Omental fat pad (tissue), 4 donors: Measurements from ENCODE around the gene SINHCAF. TPM values are rescaled to one million over a fixed set of nuclear protein-coding genes. Genes with fewer than 3 reads are reported as not detected.
"Not testable (repeated sequence)": the region's sequence is repeated elsewhere in the genome, so short reads cannot be mapped to it uniquely, and the experiment has no call there.

Source experiments
- ATAC-seq: fragments of 150-250 bp; one replicate; pipeline ENCODE4 v1.9.1; 2016; ENCODE audit warnings: mild to moderate bottlenecking, moderate library complexity; ENCODE audit not compliant: low FRiP score
- DNase-seq: peaks from one replicate; pipeline ENCODE4 v3.0.0-alpha.2; 2019; ENCODE audit warnings: low spot score
- total RNA-seq, 4 donors: library from RNA; depleted of rRNA; stranded (reverse); fragments of >200 nt; gene quantifications; one replicate each; pipeline ENCODE4 v1.1.0, GENCODE V29; 2016
- TF ChIP-seq, protein P1 (sequence below), 3 donors: fragments of 450-650 bp; IDR thresholded peaks; one replicate each; pipeline ENCODE4 v1.5.1; 2016 to 2017; ENCODE audit warnings: antibody characterized with exemption in 3 of 3, mild to moderate bottlenecking in 3 of 3, moderate library complexity in 2 of 3

SINHCAF gene
- total RNA-seq, 4 donors from 2014 or later = 15.8 to 62.7 (median 25.6) TPM

DNA sequence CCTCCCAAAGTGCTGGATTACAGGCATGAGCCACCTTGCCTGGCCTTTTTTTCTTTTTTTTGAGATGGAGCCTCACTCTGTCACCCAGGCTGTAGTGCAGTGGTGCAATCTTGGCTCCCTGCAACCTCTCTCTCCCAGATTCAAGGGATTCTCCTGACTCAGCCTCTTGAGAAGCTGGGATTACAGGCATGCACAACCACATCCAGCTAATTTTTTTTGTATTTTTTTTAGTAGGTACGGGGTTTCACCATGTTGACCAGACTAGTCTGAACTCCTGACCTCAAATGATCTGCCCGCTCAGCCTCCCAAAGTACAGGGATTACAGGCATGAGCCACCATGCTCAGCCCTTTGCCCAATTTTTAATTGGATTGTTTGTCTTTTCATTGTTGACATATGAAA is 58.0 kb downstream of the SINHCAF start:
- ATAC-seq = no peak
- TF ChIP-seq, protein P1, sequence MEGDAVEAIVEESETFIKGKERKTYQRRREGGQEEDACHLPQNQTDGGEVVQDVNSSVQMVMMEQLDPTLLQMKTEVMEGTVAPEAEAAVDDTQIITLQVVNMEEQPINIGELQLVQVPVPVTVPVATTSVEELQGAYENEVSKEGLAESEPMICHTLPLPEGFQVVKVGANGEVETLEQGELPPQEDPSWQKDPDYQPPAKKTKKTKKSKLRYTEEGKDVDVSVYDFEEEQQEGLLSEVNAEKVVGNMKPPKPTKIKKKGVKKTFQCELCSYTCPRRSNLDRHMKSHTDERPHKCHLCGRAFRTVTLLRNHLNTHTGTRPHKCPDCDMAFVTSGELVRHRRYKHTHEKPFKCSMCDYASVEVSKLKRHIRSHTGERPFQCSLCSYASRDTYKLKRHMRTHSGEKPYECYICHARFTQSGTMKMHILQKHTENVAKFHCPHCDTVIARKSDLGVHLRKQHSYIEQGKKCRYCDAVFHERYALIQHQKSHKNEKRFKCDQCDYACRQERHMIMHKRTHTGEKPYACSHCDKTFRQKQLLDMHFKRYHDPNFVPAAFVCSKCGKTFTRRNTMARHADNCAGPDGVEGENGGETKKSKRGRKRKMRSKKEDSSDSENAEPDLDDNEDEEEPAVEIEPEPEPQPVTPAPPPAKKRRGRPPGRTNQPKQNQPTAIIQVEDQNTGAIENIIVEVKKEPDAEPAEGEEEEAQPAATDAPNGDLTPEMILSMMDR (IDR thresholded peaks at IDR 0.05) = no peak
- DNase-seq = no peak

DNA sequence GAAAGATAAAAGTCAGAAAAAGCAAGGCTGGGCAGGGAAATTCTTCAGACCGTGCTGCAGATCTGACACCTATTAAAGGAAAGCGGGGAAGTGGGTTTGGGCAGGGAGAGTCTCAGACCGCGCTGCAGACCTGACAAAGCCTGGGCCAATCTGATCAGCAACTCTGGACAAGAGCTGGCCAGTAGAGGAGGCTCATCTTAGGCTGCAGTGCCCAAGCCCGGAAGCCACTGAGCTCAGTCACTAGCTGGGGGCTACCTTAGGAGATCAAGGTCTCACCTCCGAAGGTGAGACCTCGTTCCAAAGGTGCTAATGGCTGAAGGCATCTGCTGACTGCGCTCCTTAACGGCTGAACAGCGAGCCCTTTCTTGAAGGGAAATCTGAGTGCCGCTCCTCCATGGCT is 60.2 kb downstream of the SINHCAF start:
- TF ChIP-seq, protein P1 (IDR thresholded peaks at IDR 0.05) = no peak
- DNase-seq (no peak), ATAC-seq (no peak)

- ATAC-seq (no peak), DNase-seq (no peak)
- TF ChIP-seq, protein P1 (IDR thresholded peaks at IDR 0.05) = no peak
Observed at GRCh38 chr12:31263661-31264060, 62.3 kb downstream of the SINHCAF start.

DNA sequence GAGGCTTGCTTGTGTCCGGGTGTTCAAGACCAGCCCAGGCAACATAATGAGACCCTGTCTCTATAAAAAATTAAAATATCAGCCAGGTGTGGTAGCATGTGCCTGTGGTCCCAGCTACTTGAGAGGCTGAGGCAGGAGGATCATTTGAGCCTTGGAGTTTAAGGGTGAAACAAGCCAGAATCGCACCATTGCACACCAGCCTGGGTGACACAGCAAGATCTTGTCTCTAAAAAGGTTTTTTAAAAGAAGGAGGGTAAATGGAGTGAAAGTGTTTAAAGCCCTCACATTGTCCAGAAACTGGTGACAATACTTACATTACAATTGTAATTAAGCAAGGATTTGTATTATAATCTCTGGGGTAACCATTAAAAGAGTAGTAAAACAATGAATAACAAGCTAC is 64.2 kb downstream of the SINHCAF start:
- TF ChIP-seq, protein P1 (IDR thresholded peaks at IDR 0.05) = no peak
- DNase-seq = no peak
- no peak for ATAC-seq

DNA sequence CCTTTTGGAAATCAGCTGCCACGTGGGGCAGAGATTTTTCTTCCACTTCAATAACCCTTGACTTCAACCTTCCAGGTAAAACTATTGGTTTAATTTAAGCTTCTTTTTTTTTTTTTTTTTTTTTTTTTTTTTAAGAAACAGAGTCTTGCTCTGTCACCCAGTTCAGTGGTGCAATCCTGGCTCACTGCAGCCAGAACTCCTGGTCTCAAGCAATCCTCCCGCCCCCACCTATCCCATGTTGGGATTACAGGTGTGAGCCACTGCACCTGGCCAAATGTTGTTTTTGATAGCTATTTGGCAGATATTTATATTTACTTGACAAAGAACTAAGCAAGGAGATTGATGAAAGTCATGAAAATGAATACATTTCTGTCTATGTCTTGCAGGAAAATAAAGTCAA is 65.1 kb downstream of the SINHCAF start:
- no peak for DNase-seq
- TF ChIP-seq, protein P1 (IDR thresholded peaks at IDR 0.05) = no peak
- ATAC-seq = no peak

- no peak for DNase-seq
- TF ChIP-seq, protein P1 (IDR thresholded peaks at IDR 0.05) = no peak
- ATAC-seq = no peak
Observed at GRCh38 chr12:31259136-31259886, 66.6 kb downstream of the SINHCAF start.

- TF ChIP-seq, protein P1 (IDR thresholded peaks at IDR 0.05) = no peak
- no peak for DNase-seq
- no peak for ATAC-seq
Observed at GRCh38 chr12:31257784-31258183, 68.2 kb downstream of the SINHCAF start.

- not testable (repeated sequence) for ATAC-seq, DNase-seq
Observed at GRCh38 chr12:31251707-31252611, 74.0 kb downstream of the SINHCAF start.
